Measurements from ENCODE around the gene CAMK2A.

CAMK2A gene

GRCh38 chr5:150325426-150325825 lies 35.9 kb upstream of the CAMK2A start:
- Histone ChIP-seq H3K9me2 (replicated peaks; ENCODE audit: control insufficient read depth, low read length) (no peaks in the 10 kb centered on the region), H3K27me3 (ENCODE audit: control insufficient read depth, low read length) (peaks cover 8% of the 10 kb centered on the region)
- TF ChIP-seq CTCF (IDR thresholded peaks at IDR 0.05; ENCODE audit: low read depth, low read length, poor library complexity, severe bottlenecking) (no peak), EZH2phosphoT487 (IDR thresholded peaks at IDR 0.05; ENCODE audit: borderline replicate concordance, low read length) (no peak)

GRCh38 chr5:150323819-150324218 lies 34.2 kb upstream of the CAMK2A start:
- Histone ChIP-seq H3K27me3 (ENCODE audit: control insufficient read depth, low read length) (peaks cover 3% of the 10 kb centered on the region), H3K9me2 (replicated peaks; ENCODE audit: control insufficient read depth, low read length) (no peaks in the 10 kb centered on the region), H3K4me3 (ENCODE audit: low read length) (no peak overlapping the region), H3K9me3 (ENCODE audit: control insufficient read depth, insufficient read depth, low read length) (no peaks in the 10 kb centered on the region), H3F3A (ENCODE audit: control insufficient read depth, insufficient read depth) (no peaks in the 10 kb centered on the region), H3K79me2 (ENCODE audit: control insufficient read depth, low read length) (no peaks in the 10 kb centered on the region), H3K36me3 (ENCODE audit: control insufficient read depth, low read length) (no peaks in the 10 kb centered on the region), H3K4me2 (ENCODE audit: low read length) (no peak overlapping the region), H3K27ac (ENCODE audit: low read depth, low read length) (no peak overlapping the region), H3K4me1 (ENCODE audit: control insufficient read depth, low read length) (no peaks in the 10 kb centered on the region), H4K20me1 (ENCODE audit: control insufficient read depth, insufficient read depth, low read depth, low read length) (no peaks in the 10 kb centered on the region)
- TF ChIP-seq CTCF (IDR thresholded peaks at IDR 0.05; ENCODE audit: low read depth, low read length, poor library complexity, severe bottlenecking): no peak
- no peak for TF ChIP-seq EZH2phosphoT487 (IDR thresholded peaks at IDR 0.05; ENCODE audit: borderline replicate concordance, low read length)

More at GRCh38 chr5:150325426-150325825, 35.9 kb upstream of the CAMK2A start:
- Histone ChIP-seq H3K4me3 (ENCODE audit: low read length) (no peak overlapping the region), H4K20me1 (ENCODE audit: control insufficient read depth, insufficient read depth, low read depth, low read length) (no peaks in the 10 kb centered on the region), H3F3A (ENCODE audit: control insufficient read depth, insufficient read depth) (no peaks in the 10 kb centered on the region), H3K27ac (ENCODE audit: low read depth, low read length) (no peak overlapping the region), H3K79me2 (ENCODE audit: control insufficient read depth, low read length) (no peaks in the 10 kb centered on the region), H3K4me2 (ENCODE audit: low read length) (no peak overlapping the region), H3K9me3 (ENCODE audit: control insufficient read depth, insufficient read depth, low read length) (no peaks in the 10 kb centered on the region), H3K36me3 (ENCODE audit: control insufficient read depth, low read length) (no peaks in the 10 kb centered on the region), H3K4me1 (ENCODE audit: control insufficient read depth, low read length) (no peaks in the 10 kb centered on the region)

- H3F3A ChIP-seq (ENCODE audit: control insufficient read depth, insufficient read depth): no peaks in the 10 kb centered on the region
- H3K36me3 ChIP-seq (ENCODE audit: control insufficient read depth, low read length): no peaks in the 10 kb centered on the region
- no peaks in the 10 kb centered on the region for H3K9me3 ChIP-seq (ENCODE audit: control insufficient read depth, insufficient read depth, low read length)
- H3K79me2 ChIP-seq (ENCODE audit: control insufficient read depth, low read length): no peaks in the 10 kb centered on the region
- H3K9me2 ChIP-seq (replicated peaks; ENCODE audit: control insufficient read depth, low read length): no peaks in the 10 kb centered on the region
- TF ChIP-seq EZH2phosphoT487 (IDR thresholded peaks at IDR 0.05; ENCODE audit: borderline replicate concordance, low read length) (no peak), CTCF (IDR thresholded peaks at IDR 0.05; ENCODE audit: low read depth, low read length, poor library complexity, severe bottlenecking) (no peak)
- H3K27ac ChIP-seq (ENCODE audit: low read depth, low read length): no peak overlapping the region
- H3K4me2 ChIP-seq (ENCODE audit: low read length): no peak overlapping the region
- H3K4me1 ChIP-seq (ENCODE audit: control insufficient read depth, low read length): no peaks in the 10 kb centered on the region
- peaks cover 2% of the 10 kb centered on the region; the same call in 1 of the 2 replicates for H3K27me3 ChIP-seq (ENCODE audit: control insufficient read depth, low read length)
- H3K4me3 ChIP-seq (ENCODE audit: low read length): no peak overlapping the region
- no peaks in the 10 kb centered on the region for H4K20me1 ChIP-seq (ENCODE audit: control insufficient read depth, insufficient read depth, low read depth, low read length)
Observed at GRCh38 chr5:150323092-150323491, 33.5 kb upstream of the CAMK2A start.
